PC-9 (cell line): ENCODE results near the gene CCNY. TPM values are rescaled to one million over a fixed set of nuclear protein-coding genes. Genes with fewer than 3 reads are reported as not detected.

Experiments
- BruUV-seq: library from RNA; stranded (reverse); fragments of 400-500 nt; replicated peaks from 2 replicates; lab custom pipeline; 2021; lab: Mats Ljungman, UMichigan
- CTCF ChIA-PET: fragments of 300-600 bp; sonication (Branson Sonifier 250); formaldehyde crosslinking; loops from one replicate; lab custom pipeline; 2022; ENCODE audit warnings: antibody characterized with exemption; lab: Charles Lee
- POLR2A ChIA-PET: fragments of 300-600 bp; sonication (Branson Sonifier 250); formaldehyde crosslinking; loops from one replicate; lab custom pipeline; 2022; ENCODE audit warnings: antibody characterized with exemption; ENCODE audit not compliant: unreplicated experiment; lab: Charles Lee
- DNase-seq, 2 experiments: peaks; one replicate each; pipeline versions ENCODE4 v3.0.0 to v3.0.0-alpha.2; 2015 to 2022; ENCODE audit warnings: mixed read lengths in 1 of 2
- H2AFZ ChIP-seq: fragments of 200-600 bp; sonication (generic); 2 replicates; pipeline ENCODE4 v1.8.1; 2017; ENCODE audit warnings: antibody characterized with exemption
- H3F3A ChIP-seq: fragments of 200-600 bp; sonication (generic); 2 replicates; pipeline ENCODE4 v1.8.1; 2017; ENCODE audit warnings: antibody characterized with exemption, mild to moderate bottlenecking, low read depth; ENCODE audit not compliant: insufficient read depth
- H3K27ac ChIP-seq: fragments of 200-600 bp; sonication (generic); 2 replicates; pipeline ENCODE4 v1.6.1; 2016; ENCODE audit warnings: mixed run types
- H3K27me3 ChIP-seq: fragments of 200-600 bp; sonication (generic); 2 replicates; pipeline ENCODE4 v1.6.1; 2016; ENCODE audit warnings: low read depth, mixed run types; ENCODE audit not compliant: insufficient read depth
- H3K36me3 ChIP-seq: fragments of 200-600 bp; sonication (generic); 2 replicates; pipeline ENCODE4 v1.6.1; 2016; ENCODE audit warnings: low read depth, mixed run types
- H3K4me1 ChIP-seq: fragments of 200-600 bp; sonication (generic); replicated peaks from 2 replicates; pipeline ENCODE4 v1.6.1; 2016; ENCODE audit warnings: mixed run types; ENCODE audit not compliant: insufficient read depth
- H3K4me2 ChIP-seq: fragments of 200-600 bp; sonication (generic); 2 replicates; pipeline ENCODE4 v1.6.1; 2017; ENCODE audit warnings: mixed run types
- H3K4me3 ChIP-seq: fragments of 200-600 bp; sonication (generic); 2 replicates; pipeline ENCODE4 v1.6.1; 2016; ENCODE audit warnings: mixed run types
- H3K79me2 ChIP-seq: fragments of 200-600 bp; sonication (generic); 2 replicates; pipeline ENCODE4 v1.6.1; 2017; ENCODE audit warnings: low read depth, mixed run types
- H3K9me2 ChIP-seq: fragments of 200-600 bp; sonication (generic); 2 replicates; pipeline ENCODE4 v1.8.1; 2017; ENCODE audit warnings: mild to moderate bottlenecking; ENCODE audit not compliant: insufficient read depth
- H3K9me3 ChIP-seq: fragments of 200-600 bp; sonication (generic); 2 replicates; pipeline ENCODE4 v1.8.1; 2016; ENCODE audit warnings: low read depth; ENCODE audit not compliant: insufficient read depth
- H4K20me1 ChIP-seq: fragments of 200-600 bp; sonication (generic); 2 replicates; pipeline ENCODE4 v1.8.1; 2017; ENCODE audit not compliant: insufficient read depth
- EZH2 ChIP-seq: fragments of 200-600 bp; sonication (generic); IDR thresholded peaks from 2 replicates; pipeline ENCODE4 v1.8.0; 2017; ENCODE audit warnings: antibody characterized with exemption, low read depth
- intact Hi-C: fragments of 100-400 bp; cut with micrococcal nuclease; formaldehyde crosslinking; loops from one replicate; pipeline ENCODE4 v1.10.0; 2022; ENCODE audit not compliant: unreplicated experiment
- total RNA-seq: library from RNA; stranded (reverse); gene quantifications from 2 replicates; pipeline ENCODE4 v1.2.3, GENCODE V29; 2021
- TF ChIP-seq, protein P1 (sequence below): fragments of 200-600 bp; sonication (generic); conservative IDR thresholded peaks from 2 replicates; pipeline ENCODE4 v1.6.1; 2017; ENCODE audit warnings: mixed run types, antibody characterized with exemption, mild to moderate bottlenecking, moderate library complexity

The CCNY gene
- total RNA-seq, 1 experiment from 2014 or later = 69.5 TPM

DNA sequence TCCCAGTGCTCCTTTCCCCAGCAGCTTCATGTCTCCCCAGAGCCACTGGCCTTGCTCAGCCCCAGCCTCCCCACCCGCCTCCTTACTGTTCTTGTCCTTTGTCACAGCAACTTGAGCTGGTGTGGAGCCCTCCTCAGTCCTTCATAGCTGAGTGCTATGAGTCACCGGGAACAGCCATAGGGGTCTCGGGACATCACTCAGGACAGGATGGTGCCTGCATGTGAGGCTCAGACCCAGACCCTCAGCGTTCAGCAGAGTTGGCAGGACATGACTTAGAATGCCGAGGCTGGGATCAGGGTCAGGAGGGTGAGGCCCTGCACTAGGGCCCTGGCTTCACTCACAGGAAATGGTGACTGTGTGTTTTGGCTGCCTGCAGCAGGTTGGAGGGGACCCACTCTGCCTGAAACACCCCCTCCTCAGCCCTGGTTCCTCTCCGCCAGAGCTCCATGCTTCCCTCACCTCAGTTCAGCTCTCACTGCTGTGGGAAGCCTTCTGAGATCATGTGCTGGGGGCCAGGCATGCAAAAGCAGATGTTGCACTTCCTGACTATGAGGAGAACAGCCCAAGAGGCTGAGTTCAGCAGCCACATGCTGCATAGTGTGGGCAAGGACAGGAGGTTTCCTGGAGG is 228.1 kb downstream of the CCNY start:
- no peak overlapping the region for H3K4me2 ChIP-seq
- BruUV-seq = no TSS peak
- ChIA-PET CTCF (no interaction called here), POLR2A (no interaction called here)
- H3K4me3 ChIP-seq = no peak overlapping the region
- no peaks in the 10 kb centered on the region for H3K9me3 ChIP-seq
- H3K27ac ChIP-seq = no peak overlapping the region
- no peaks in the 10 kb centered on the region for H3K9me2 ChIP-seq
- H3F3A ChIP-seq = no peaks in the 10 kb centered on the region
- TF ChIP-seq EZH2 = no peak
- TF ChIP-seq, protein P1, sequence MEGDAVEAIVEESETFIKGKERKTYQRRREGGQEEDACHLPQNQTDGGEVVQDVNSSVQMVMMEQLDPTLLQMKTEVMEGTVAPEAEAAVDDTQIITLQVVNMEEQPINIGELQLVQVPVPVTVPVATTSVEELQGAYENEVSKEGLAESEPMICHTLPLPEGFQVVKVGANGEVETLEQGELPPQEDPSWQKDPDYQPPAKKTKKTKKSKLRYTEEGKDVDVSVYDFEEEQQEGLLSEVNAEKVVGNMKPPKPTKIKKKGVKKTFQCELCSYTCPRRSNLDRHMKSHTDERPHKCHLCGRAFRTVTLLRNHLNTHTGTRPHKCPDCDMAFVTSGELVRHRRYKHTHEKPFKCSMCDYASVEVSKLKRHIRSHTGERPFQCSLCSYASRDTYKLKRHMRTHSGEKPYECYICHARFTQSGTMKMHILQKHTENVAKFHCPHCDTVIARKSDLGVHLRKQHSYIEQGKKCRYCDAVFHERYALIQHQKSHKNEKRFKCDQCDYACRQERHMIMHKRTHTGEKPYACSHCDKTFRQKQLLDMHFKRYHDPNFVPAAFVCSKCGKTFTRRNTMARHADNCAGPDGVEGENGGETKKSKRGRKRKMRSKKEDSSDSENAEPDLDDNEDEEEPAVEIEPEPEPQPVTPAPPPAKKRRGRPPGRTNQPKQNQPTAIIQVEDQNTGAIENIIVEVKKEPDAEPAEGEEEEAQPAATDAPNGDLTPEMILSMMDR = no peak
- no peak for DNase-seq
- no peaks in the 10 kb centered on the region for H3K27me3 ChIP-seq
- no peaks in the 10 kb centered on the region for H3K79me2 ChIP-seq
- no peaks in the 10 kb centered on the region for H4K20me1 ChIP-seq
- no peak overlapping the region for H2AFZ ChIP-seq
- no peaks in the 10 kb centered on the region for H3K4me1 ChIP-seq
- intact Hi-C loops = no loop called here
- no peaks in the 10 kb centered on the region for H3K36me3 ChIP-seq

DNA sequence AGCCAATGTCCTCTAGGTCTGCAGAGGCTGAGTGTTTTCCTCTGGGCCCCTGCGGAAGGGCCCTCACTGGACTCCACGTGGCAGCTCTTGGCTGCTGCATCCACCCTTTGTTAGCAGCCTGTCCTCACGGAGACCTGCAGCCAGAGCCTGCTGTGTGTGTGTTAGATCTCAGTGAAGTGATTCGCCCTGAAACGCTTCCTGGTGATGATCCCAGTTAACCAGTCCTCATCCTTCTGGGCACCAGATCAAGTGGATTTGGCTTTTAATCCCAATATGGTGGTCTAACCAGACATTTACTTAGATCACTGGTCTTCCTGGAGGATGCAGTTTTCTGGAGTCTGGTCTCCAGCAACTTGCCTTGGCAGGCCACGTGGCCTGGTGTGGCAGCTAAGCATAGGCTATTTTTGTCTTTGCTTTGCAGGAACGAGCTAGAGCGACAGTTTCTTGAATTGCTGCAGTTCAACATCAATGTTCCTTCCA is 229.3 kb downstream of the CCNY start:
- no peaks in the 10 kb centered on the region for H3K36me3 ChIP-seq
- no peaks in the 10 kb centered on the region for H3K27me3 ChIP-seq
- no peaks in the 10 kb centered on the region for H3K79me2 ChIP-seq
- H3F3A ChIP-seq = no peaks in the 10 kb centered on the region
- POLR2A ChIA-PET = no interaction called here
- no peak overlapping the region for H3K27ac ChIP-seq
- H3K9me3 ChIP-seq = no peaks in the 10 kb centered on the region
- TF ChIP-seq, protein P1 = no peak
- no peak for TF ChIP-seq EZH2
- CTCF ChIA-PET = interaction anchor here (0.7 kb wide), 1 partner anchor 14 kb away, joined by 3 read pairs; no protein-coding TSS in a partner anchor
- H3K4me1 ChIP-seq = no peaks in the 10 kb centered on the region
- no peak overlapping the region for H3K4me2 ChIP-seq
- intact Hi-C loops = no loop called here
- no peak overlapping the region for H3K4me3 ChIP-seq
- no peak overlapping the region for H2AFZ ChIP-seq
- H4K20me1 ChIP-seq = no peaks in the 10 kb centered on the region
- no peak for DNase-seq
- H3K9me2 ChIP-seq = no peaks in the 10 kb centered on the region
- BruUV-seq = no TSS peak

DNA sequence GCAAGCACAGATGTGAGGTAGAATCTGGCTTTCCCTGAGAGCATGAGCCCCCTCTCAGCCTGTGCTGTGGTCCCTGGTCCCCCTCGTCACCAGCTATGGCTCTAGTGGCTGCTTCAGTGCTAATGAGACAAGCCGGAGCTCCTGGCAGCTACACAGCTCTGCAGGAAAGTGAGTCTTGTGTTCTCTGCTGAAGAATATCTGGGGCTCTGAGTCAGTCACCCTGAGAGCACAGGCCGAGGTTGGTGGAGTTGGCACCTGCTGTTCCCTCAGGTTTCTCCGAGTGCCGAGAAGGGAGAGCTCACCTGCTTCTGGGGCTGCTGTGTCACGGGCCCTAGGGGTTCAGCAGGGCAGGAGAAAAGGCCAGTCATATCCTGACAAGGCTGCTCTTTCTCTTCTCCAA is 231.6 kb downstream of the CCNY start:
- no peak overlapping the region for H3K27ac ChIP-seq
- H2AFZ ChIP-seq = no peak overlapping the region
- H4K20me1 ChIP-seq = no peaks in the 10 kb centered on the region
- H3K4me3 ChIP-seq = no peak overlapping the region
- no peak overlapping the region for H3K4me2 ChIP-seq
- BruUV-seq = no TSS peak
- no peaks in the 10 kb centered on the region for H3K9me2 ChIP-seq
- H3F3A ChIP-seq = no peaks in the 10 kb centered on the region
- no peak for DNase-seq
- intact Hi-C loops = no loop called here
- no peaks in the 10 kb centered on the region for H3K27me3 ChIP-seq
- no peaks in the 10 kb centered on the region for H3K4me1 ChIP-seq
- CTCF ChIA-PET = no interaction called here
- TF ChIP-seq, protein P1 = no peak
- TF ChIP-seq EZH2 = no peak
- no peaks in the 10 kb centered on the region for H3K9me3 ChIP-seq
- H3K79me2 ChIP-seq = no peaks in the 10 kb centered on the region
- no peaks in the 10 kb centered on the region for H3K36me3 ChIP-seq
- POLR2A ChIA-PET = no interaction called here
